Stimulated activated CD8-positive, alpha-beta memory T cell treated with anti-CD3 and anti-CD28 coated beads, Interleukin-4, amount 100 ng/mL, for 48 hours (primary cell): ENCODE measurements around the gene ELP4.

Experiments used
- DNase-seq: peaks from one replicate; pipeline ENCODE4 v3.0.0-alpha.2; 2020

ELP4 gene

DNA sequence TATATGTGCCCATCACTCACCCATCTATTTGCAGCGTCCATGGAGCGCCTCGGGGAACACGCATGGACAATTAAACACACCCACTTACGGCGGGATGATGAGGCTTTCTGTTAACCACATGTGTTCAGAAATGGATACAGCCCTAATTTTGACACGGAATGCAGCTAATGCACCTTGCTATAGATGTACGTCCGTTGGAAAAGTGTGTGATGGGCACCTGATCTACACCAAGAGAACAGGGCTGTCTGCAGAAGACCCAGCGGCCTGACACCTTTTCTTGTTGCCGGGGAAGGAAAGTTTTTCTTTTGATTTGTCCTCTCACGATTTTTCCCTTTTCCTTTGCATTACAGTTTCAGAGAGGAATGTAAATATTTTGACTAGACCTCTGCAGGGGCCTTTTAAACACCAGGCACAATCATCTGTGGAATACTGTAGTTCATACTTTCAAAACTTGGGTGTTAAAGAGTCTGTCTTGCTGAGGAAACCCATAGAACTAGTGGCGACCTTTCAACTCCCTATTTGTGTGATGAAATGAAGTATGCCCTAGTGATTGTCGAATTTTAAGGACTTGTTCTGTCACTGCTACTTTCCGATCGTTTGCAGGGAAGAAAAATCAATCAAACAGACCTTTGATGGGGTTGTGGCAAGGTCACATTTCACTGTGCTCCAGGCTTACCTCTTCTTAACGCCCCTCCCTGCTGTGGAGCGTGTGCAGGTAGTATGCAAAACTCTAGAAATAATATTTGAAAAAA, 318.1 kb downstream of the ELP4 start:
- no peak for DNase-seq

DNA sequence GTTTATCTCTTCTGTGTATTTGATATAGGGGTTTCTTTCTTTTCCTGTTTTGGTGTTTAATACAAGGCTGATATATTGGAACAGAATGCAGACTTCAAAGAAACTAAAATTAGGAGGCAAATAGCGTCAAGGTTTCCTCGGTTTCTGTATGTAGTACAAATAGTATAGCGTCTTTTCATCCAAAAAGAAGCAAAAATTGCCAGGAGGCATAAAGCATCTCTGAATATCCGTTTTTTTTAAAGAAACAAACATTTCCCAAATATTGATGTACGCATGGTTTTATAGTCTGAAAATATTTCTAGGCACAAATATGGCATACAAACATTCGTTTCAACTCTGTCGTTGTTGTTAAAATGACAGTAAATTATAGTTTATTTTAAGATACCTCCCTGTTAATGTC, 318.6 kb downstream of the ELP4 start:
- DNase-seq: no peak

DNA sequence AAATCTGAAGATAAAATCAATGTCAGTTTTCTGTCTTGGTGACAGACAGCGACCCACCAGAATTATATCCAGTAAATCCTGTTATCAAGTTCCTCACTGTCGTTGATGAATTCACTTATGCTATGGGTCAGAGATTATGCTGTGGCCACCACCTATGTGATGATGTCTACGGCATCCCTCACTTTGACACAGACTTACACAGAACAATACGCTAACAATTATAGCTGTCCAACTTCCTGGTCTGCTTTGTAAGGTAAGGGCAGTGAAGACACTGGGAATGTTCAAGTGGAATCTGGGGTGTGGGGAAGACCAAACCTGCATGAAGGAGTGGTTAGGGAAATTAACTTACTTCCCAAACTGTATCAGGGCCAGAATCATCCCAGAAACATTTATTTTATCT, 320.8 kb downstream of the ELP4 start:
- DNase-seq: no peak

DNA sequence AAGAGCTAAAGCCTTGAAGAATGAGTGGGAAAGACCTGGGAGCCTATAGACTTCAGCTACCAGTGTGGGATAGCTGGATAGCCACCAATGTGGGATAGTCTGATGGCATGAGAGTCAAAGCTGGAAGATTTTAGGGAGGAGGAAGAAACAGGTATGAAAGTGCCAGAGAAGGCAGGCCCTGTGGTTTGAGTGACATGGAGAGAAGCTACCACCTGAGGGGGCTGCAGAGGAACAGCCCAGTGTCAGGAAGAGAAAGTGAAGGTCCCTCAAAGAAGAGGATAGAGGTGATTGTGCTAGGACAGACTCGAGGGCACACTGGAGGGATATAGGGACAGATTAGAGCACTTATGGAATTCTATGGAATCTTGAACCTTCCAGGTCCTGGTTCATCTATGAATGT, 324.7 kb downstream of the ELP4 start:
- no peak for DNase-seq
